HepG2 (cell line): Measurements from ENCODE around the gene HEY2. TPM values are rescaled to one million over a fixed set of nuclear protein-coding genes. Genes with fewer than 3 reads are reported as not detected.

ENCODE experiments used
- CREM ChIP-seq, 2 experiments: sonication (generic) in 1 of 2; formaldehyde crosslinking in 1 of 2; IDR thresholded peaks; 2 replicates each; pipeline versions ENCODE4 v1.4.0 to v1.6.1; 2016 to 2020; ENCODE audit warnings: antibody characterized with exemption in 1 of 2, mild to moderate bottlenecking in 1 of 2, missing genetic modification reagents in 1 of 2
- IRX3 ChIP-seq: sonication (generic); formaldehyde crosslinking; IDR thresholded peaks from 2 replicates; pipeline ENCODE4 v1.8.1; 2023; ENCODE audit warnings: mild to moderate bottlenecking, low read depth, missing genetic modification reagents, borderline replicate concordance
- THAP9 ChIP-seq: sonication (generic); formaldehyde crosslinking; IDR thresholded peaks from 2 replicates; pipeline ENCODE4; 2020; ENCODE audit warnings: missing genetic modification reagents, mild to moderate bottlenecking, borderline replicate concordance
- ZNF569 ChIP-seq: sonication (generic); formaldehyde crosslinking; IDR thresholded peaks from 2 replicates; pipeline ENCODE4 v1.5.0; 2020; ENCODE audit warnings: mild to moderate bottlenecking, missing genetic modification reagents, moderate library complexity, borderline replicate concordance
- ZNF687 ChIP-seq: sonication (generic); formaldehyde crosslinking; IDR thresholded peaks from 2 replicates; pipeline ENCODE4 v1.5.1; 2020; ENCODE audit warnings: mild to moderate bottlenecking, missing genetic modification reagents, moderate library complexity
- polyA plus RNA-seq, 8 experiments: library from polyadenylated mRNA; depleted of rRNA in 3 of 8; stranded (reverse) in 7 of 8; unstranded in 1 of 8; fragments of >200 nt; fragmentation: Illumina TruSeq in 4 of 8; extraction: Trizol in 4 of 8; gene quantifications; 2 replicates each; pipeline versions ENCODE4 v1.2.1 to v1.2.3, GENCODE V29; 2011 to 2016; ENCODE audit warnings: low read depth in 4 of 8, missing spikeins in 1 of 8, mixed read lengths in 1 of 8; ENCODE audit not compliant: insufficient read depth in 1 of 8
- total RNA-seq, 5 experiments: library from RNA; depleted of rRNA; stranded (reverse); fragments of >200 nt; fragmentation: Illumina TruSeq; extraction: Trizol; gene quantifications; 2 replicates each; pipeline ENCODE4 v1.2.3, GENCODE V29; 2016; ENCODE audit warnings: low read depth in 1 of 5

HEY2 gene
- total and polyA plus RNA-seq, 2 of the 13 experiments (the other 11 are each of a cell fraction or from before 2014, with no cell fraction given): 0.04 TPM

GRCh38 chr6:125707615-125708243 lies 41.7 kb upstream of the HEY2 start (continued):
- TF ChIP-seq ZNF687 (no peak), IRX3 (CRISPR knock-in tag) (no peak), THAP9 (no peak), ZNF569 (CRISPR knock-in tag) (no peak), CREM (IDR thresholded peaks at IDR 0.05) (no peak), CREM (CRISPR knock-in tag; IDR thresholded peaks at IDR 0.05) (no peak)
